HCT116 (cell line): ENCODE measurements around the gene PLCB1. TPM values are rescaled to one million over a fixed set of nuclear protein-coding genes. Genes with fewer than 3 reads are reported as not detected.

Source experiments
- ATAC-seq: fragments of 200-7000 bp; cut with Tn5 transposase; 2 replicates; pipeline ENCODE4 v1.9.1; 2020; ENCODE audit warnings: mild to moderate bottlenecking, moderate library complexity
- BruUV-seq: library from RNA; stranded (reverse); fragments of 400-500 nt; replicated peaks from 2 replicates; lab custom pipeline; 2021; lab: Mats Ljungman, UMichigan
- CTCF ChIA-PET: fragments of 300-600 bp; sonication (Branson Sonifier 250); formaldehyde crosslinking; loops from one replicate; lab custom pipeline; 2021; ENCODE audit warnings: antibody characterized with exemption; lab: Charles Lee
- POLR2A ChIA-PET: fragments of 300-600, 350-600 bp; sonication (Branson Sonifier 250); formaldehyde crosslinking; loops from one replicate; lab custom pipeline; 2021; ENCODE audit warnings: antibody characterized with exemption; lab: Charles Lee
- RAD21 ChIA-PET, 2 experiments: fragments of 300-600 bp; sonication (Branson Sonifier 250); formaldehyde crosslinking; loops; one replicate each; lab custom pipeline; 2023; ENCODE audit warnings: low total read pairs in 2 of 2; ENCODE audit not compliant: uncharacterized antibody in 2 of 2, unreplicated experiment in 2 of 2, low non-redundant PET in 1 of 2; lab: Charles Lee
- DNase-seq: peaks from one replicate; pipeline ENCODE4 v3.0.0-alpha.2; 2010; ENCODE audit warnings: low read depth, low spot score
- H2AFZ ChIP-seq: fragments of 200-600 bp; shearing (Covaris generic), sonication (generic); 2 replicates; pipeline ENCODE4 v1.6.1; 2017; ENCODE audit warnings: low read depth, mixed run types, mixed read lengths, antibody characterized with exemption, low read length; ENCODE audit not compliant: poor library complexity, severe bottlenecking
- H3K27ac ChIP-seq: 2 replicates; pipeline ENCODE4 v1.5.1; 2012; ENCODE audit warnings: low read depth, low read length
- H3K27me3 ChIP-seq: fragments of 200-600 bp; sonication (generic); 2 replicates; pipeline ENCODE4 v1.6.1; 2016; ENCODE audit warnings: mixed run types, low read length, mixed read lengths; ENCODE audit not compliant: insufficient read depth
- H3K36me3 ChIP-seq, 2 experiments: fragments of 200-500 bp in 1 of 2; fragments of 200-600 bp in 1 of 2; sonication (Bioruptor generic) in 1 of 2; sonication (generic) in 1 of 2; 2 replicates each; pipeline versions ENCODE4 v1.5.1 to v1.6.1; 2014 to 2016; ENCODE audit warnings: low read length in 2 of 2, inconsistent platforms in 1 of 2, mixed read lengths in 1 of 2, mixed run types in 1 of 2; ENCODE audit not compliant: insufficient read depth in 2 of 2, control insufficient read depth in 1 of 2
- H3K4me1 ChIP-seq, 2 experiments: fragments of 200-600 bp in 1 of 2; sonication (generic) in 1 of 2; 2 replicates each; pipeline versions ENCODE4 v1.5.1 to v1.6.1; 2012 to 2017; ENCODE audit warnings: low read length in 2 of 2, inconsistent platforms in 1 of 2, mild to moderate bottlenecking in 1 of 2, mixed read lengths in 1 of 2, mixed run types in 1 of 2, moderate library complexity in 1 of 2; ENCODE audit not compliant: insufficient read depth in 2 of 2, control insufficient read depth in 1 of 2
- H3K4me2 ChIP-seq: fragments of 200-600 bp; sonication (generic); 2 replicates; pipeline ENCODE4 v1.6.1; 2017; ENCODE audit warnings: mixed run types, low read length, mixed read lengths
- H3K4me3 ChIP-seq, 2 experiments: fragments of 200-600 bp in 1 of 2; sonication (generic) in 1 of 2; replicated peaks in 1 of 2; 2 replicates each; pipeline ENCODE4 v1.5.1; 2011 to 2016; ENCODE audit warnings: low read length in 2 of 2, control low read depth in 1 of 2, low read depth in 1 of 2, mild to moderate bottlenecking in 1 of 2, mixed read lengths in 1 of 2, mixed run types in 1 of 2
- H3K79me2 ChIP-seq: fragments of 200-600 bp; sonication (generic); 2 replicates; pipeline ENCODE4 v1.6.1; 2017; ENCODE audit warnings: mild to moderate bottlenecking, mixed run types, low read length, moderate library complexity, mixed read lengths; ENCODE audit not compliant: insufficient read depth
- H3K9ac ChIP-seq: fragments of 200-600 bp; sonication (generic); 2 replicates; pipeline ENCODE4 v1.6.1; 2016; ENCODE audit warnings: low read length, mixed read lengths
- H3K9me2 ChIP-seq: fragments of 200-600 bp; sonication (generic), shearing (Covaris generic); 2 replicates; pipeline ENCODE4 v1.6.1; 2017; ENCODE audit warnings: mixed run types, mild to moderate bottlenecking, moderate library complexity; ENCODE audit not compliant: insufficient read depth
- H3K9me3 ChIP-seq, 2 experiments: fragments of 200-500 bp in 1 of 2; fragments of 200-600 bp in 1 of 2; sonication (Bioruptor generic) in 1 of 2; sonication (generic) in 1 of 2; 2 replicates each; pipeline ENCODE4 v1.6.1; 2014 to 2017; ENCODE audit warnings: low read length in 2 of 2, mixed read lengths in 2 of 2, inconsistent platforms in 1 of 2, low read depth in 1 of 2, mild to moderate bottlenecking in 1 of 2, mixed run types in 1 of 2, moderate library complexity in 1 of 2; ENCODE audit not compliant: control insufficient read depth in 1 of 2, insufficient read depth in 1 of 2
- H4K20me1 ChIP-seq: fragments of 200-600 bp; sonication (generic), shearing (Covaris generic); 2 replicates; pipeline ENCODE4 v1.6.1; 2017; ENCODE audit warnings: mixed run types, mild to moderate bottlenecking, moderate library complexity; ENCODE audit not compliant: insufficient read depth
- EGR1 ChIP-seq: IDR thresholded peaks from 2 replicates; pipeline ENCODE4 v1.6.1; 2012; ENCODE audit warnings: low read depth
- JUND ChIP-seq: IDR thresholded peaks from 2 replicates; pipeline ENCODE4 v1.6.1; 2012
- POLR2AphosphoS5 ChIP-seq: IDR thresholded peaks from 2 replicates; pipeline ENCODE4 v1.6.1; 2011; ENCODE audit warnings: mild to moderate bottlenecking, low read depth, low read length, moderate library complexity
- SIN3A ChIP-seq: IDR thresholded peaks from 2 replicates; pipeline ENCODE4 v1.6.1; 2012; ENCODE audit warnings: low read depth
- SP1 ChIP-seq: IDR thresholded peaks from 2 replicates; pipeline ENCODE4 v1.6.1; 2012; ENCODE audit warnings: low read depth
- SRF ChIP-seq: IDR thresholded peaks from 2 replicates; pipeline ENCODE4 v1.6.1; 2012; ENCODE audit warnings: low read depth
- TCF7L2 ChIP-seq: IDR thresholded peaks from 2 replicates; pipeline ENCODE4 v1.7.0; 2011; ENCODE audit warnings: borderline replicate concordance, inconsistent platforms; ENCODE audit not compliant: insufficient read depth, insufficient read length; ENCODE audit errors: extremely low read depth
- YY1 ChIP-seq: IDR thresholded peaks from 2 replicates; pipeline ENCODE4 v1.6.1; 2011; ENCODE audit warnings: low read length, low read depth, moderate library complexity, mild to moderate bottlenecking; ENCODE audit not compliant: insufficient replicate concordance; ENCODE audit errors: extremely low read depth
- ZBTB33 ChIP-seq: IDR thresholded peaks from 2 replicates; pipeline ENCODE4 v1.6.1; 2011; ENCODE audit warnings: mild to moderate bottlenecking, low read length, moderate library complexity; ENCODE audit not compliant: insufficient replicate concordance; ENCODE audit errors: extremely low read depth
- ZFX ChIP-seq: fragments of 450-650 bp; IDR thresholded peaks from 2 replicates; pipeline ENCODE4 v1.6.1; 2017
- ZNF274 ChIP-seq: fragments of 200-500 bp; sonication (Bioruptor generic); IDR thresholded peaks from 2 replicates; pipeline ENCODE4 v1.6.1; 2014; ENCODE audit warnings: mild to moderate bottlenecking, low read depth, low read length, inconsistent platforms
- intact Hi-C: fragments of 100-400 bp; cut with micrococcal nuclease; formaldehyde crosslinking; loops from 2 replicates; pipeline ENCODE4 v1.10.0; 2022
- total RNA-seq: library from RNA; stranded (reverse); gene quantifications from one replicate; pipeline ENCODE4 v1.2.1, GENCODE V29; 2021; ENCODE audit not compliant: unreplicated experiment
- TF ChIP-seq, protein P1 (sequence below): IDR thresholded peaks from 2 replicates; pipeline ENCODE4 v1.6.1; 2012
- TF ChIP-seq, protein P2 (sequence below), 3 experiments: fragments of 200-600 bp in 1 of 3; sonication (generic) in 1 of 3; IDR thresholded peaks in 2 of 3; conservative IDR thresholded peaks in 1 of 3; 2 replicates each; pipeline ENCODE4 v1.5.1; 2012 to 2017; ENCODE audit warnings: low read depth in 2 of 3, low read length in 2 of 3, antibody characterized with exemption in 1 of 3, borderline replicate concordance in 1 of 3, control low read depth in 1 of 3, mild to moderate bottlenecking in 1 of 3, mixed read lengths in 1 of 3, mixed run types in 1 of 3, moderate library complexity in 1 of 3; ENCODE audit not compliant: insufficient read depth in 1 of 3
- TF ChIP-seq, protein P3 (sequence below): IDR thresholded peaks from 2 replicates; pipeline ENCODE4 v1.6.1; 2012
- TF ChIP-seq, protein P4 (sequence below): IDR thresholded peaks from 2 replicates; pipeline ENCODE4 v1.6.1; 2012; ENCODE audit warnings: low read depth

The PLCB1 gene
- total RNA-seq, 1 experiment from 2014 or later: 15.8 TPM

- Histone ChIP-seq H3K9me2 (no peaks in the 10 kb centered on the region), H3K36me3 (no peaks in the 10 kb centered on the region), H4K20me1 (no peaks in the 10 kb centered on the region), H3K4me2 (no peak overlapping the region), H3K27ac (no peak overlapping the region), H2AFZ (no peak overlapping the region), H3K9me3 (no peaks in the 10 kb centered on the region), H3K27me3 (no peaks in the 10 kb centered on the region), H3K4me1 (no peaks in the 10 kb centered on the region), H3K9ac (no peak overlapping the region)
- ChIA-PET POLR2A (no interaction called here), CTCF (no interaction called here)
- ATAC-seq (no peak), DNase-seq (no peak)
- intact Hi-C loops: no loop called here
- no peak for TF ChIP-seq ZNF274
- no peak for TF ChIP-seq EGR1
- TF ChIP-seq TCF7L2: no peak
- TF ChIP-seq ZFX: no peak
- TF ChIP-seq, protein P1, sequence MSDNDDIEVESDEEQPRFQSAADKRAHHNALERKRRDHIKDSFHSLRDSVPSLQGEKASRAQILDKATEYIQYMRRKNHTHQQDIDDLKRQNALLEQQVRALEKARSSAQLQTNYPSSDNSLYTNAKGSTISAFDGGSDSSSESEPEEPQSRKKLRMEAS: no peak
- TF ChIP-seq, protein P2, sequence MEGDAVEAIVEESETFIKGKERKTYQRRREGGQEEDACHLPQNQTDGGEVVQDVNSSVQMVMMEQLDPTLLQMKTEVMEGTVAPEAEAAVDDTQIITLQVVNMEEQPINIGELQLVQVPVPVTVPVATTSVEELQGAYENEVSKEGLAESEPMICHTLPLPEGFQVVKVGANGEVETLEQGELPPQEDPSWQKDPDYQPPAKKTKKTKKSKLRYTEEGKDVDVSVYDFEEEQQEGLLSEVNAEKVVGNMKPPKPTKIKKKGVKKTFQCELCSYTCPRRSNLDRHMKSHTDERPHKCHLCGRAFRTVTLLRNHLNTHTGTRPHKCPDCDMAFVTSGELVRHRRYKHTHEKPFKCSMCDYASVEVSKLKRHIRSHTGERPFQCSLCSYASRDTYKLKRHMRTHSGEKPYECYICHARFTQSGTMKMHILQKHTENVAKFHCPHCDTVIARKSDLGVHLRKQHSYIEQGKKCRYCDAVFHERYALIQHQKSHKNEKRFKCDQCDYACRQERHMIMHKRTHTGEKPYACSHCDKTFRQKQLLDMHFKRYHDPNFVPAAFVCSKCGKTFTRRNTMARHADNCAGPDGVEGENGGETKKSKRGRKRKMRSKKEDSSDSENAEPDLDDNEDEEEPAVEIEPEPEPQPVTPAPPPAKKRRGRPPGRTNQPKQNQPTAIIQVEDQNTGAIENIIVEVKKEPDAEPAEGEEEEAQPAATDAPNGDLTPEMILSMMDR (IDR thresholded peaks at IDR 0.05 in 2 of 3, conservative IDR thresholded peaks at IDR 0.05 in 1 of 3; ENCODE audit: borderline replicate concordance in 1 of 3, insufficient read depth in 1 of 3, low read depth in 2 of 3, low read length in 2 of 3): no peak
- TF ChIP-seq POLR2AphosphoS5: no peak
- TF ChIP-seq, protein P3, sequence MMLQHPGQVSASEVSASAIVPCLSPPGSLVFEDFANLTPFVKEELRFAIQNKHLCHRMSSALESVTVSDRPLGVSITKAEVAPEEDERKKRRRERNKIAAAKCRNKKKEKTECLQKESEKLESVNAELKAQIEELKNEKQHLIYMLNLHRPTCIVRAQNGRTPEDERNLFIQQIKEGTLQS: no peak
- TF ChIP-seq JUND: no peak
- TF ChIP-seq ZBTB33: no peak
- TF ChIP-seq SIN3A: no peak
- TF ChIP-seq SRF: no peak
- TF ChIP-seq, protein P4, sequence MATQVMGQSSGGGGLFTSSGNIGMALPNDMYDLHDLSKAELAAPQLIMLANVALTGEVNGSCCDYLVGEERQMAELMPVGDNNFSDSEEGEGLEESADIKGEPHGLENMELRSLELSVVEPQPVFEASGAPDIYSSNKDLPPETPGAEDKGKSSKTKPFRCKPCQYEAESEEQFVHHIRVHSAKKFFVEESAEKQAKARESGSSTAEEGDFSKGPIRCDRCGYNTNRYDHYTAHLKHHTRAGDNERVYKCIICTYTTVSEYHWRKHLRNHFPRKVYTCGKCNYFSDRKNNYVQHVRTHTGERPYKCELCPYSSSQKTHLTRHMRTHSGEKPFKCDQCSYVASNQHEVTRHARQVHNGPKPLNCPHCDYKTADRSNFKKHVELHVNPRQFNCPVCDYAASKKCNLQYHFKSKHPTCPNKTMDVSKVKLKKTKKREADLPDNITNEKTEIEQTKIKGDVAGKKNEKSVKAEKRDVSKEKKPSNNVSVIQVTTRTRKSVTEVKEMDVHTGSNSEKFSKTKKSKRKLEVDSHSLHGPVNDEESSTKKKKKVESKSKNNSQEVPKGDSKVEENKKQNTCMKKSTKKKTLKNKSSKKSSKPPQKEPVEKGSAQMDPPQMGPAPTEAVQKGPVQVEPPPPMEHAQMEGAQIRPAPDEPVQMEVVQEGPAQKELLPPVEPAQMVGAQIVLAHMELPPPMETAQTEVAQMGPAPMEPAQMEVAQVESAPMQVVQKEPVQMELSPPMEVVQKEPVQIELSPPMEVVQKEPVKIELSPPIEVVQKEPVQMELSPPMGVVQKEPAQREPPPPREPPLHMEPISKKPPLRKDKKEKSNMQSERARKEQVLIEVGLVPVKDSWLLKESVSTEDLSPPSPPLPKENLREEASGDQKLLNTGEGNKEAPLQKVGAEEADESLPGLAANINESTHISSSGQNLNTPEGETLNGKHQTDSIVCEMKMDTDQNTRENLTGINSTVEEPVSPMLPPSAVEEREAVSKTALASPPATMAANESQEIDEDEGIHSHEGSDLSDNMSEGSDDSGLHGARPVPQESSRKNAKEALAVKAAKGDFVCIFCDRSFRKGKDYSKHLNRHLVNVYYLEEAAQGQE: no peak
- TF ChIP-seq YY1: no peak
- no peak for TF ChIP-seq SP1
- TF ChIP-seq, all 23 proteins: peak for 0
- BruUV-seq: no TSS peak
- RAD21 ChIA-PET: no interaction called here
- Histone ChIP-seq H3K79me2 (no peaks in the 10 kb centered on the region), H3K4me3 (no peak overlapping the region)
These were observed 780.0 kb downstream of the PLCB1 start for GRCh38 chr20:8912096-8912495.
